ENCODE measurements around the gene GAS2L2. TPM values are rescaled to one million over a fixed set of nuclear protein-coding genes. Genes with fewer than 3 reads are reported as not detected.

Gene GAS2L2
- total RNA-seq, 1 experiment from 2014 or later: 0.15 TPM

DNA sequence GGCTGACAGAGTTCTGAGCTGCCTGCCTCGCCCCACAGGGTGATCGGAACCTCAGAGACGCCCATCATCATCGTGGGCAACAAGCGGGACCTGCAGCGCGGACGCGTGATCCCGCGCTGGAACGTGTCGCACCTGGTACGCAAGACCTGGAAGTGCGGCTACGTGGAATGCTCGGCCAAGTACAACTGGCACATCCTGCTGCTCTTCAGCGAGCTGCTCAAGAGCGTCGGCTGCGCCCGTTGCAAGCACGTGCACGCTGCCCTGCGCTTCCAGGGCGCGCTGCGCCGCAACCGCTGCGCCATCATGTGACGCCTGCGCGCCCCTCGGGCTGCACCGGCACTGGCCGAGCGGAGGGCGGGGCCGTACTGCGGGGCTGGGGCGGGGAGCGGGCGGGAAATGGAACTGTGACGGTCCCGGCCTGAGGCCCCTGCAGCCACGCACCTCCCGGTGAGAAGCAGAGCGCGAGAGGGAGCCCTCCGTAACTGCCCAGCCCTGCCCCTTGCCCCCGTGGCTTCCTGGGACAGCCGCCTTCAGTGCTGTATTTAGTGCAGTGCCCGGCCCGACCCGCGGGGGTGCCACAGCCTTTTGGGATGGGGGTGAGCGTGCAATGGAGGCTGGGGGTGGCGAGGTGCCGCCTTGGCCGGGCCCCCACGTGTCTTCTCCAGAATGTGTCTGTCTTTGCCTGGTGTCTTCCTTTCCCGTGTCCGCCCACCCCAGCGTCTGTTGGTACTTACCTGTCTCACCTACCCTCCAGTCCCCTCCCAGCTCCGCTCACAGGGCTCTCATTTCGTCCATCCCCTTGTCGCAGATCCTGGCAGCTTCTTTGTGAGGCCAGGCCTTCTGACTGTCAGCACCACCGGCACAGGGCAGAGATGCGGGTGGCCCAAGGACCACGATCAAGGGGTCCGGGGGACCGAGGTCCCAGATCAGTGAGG is 11.8 kb downstream of the GAS2L2 start (continued):
- TF ChIP-seq, protein P1, sequence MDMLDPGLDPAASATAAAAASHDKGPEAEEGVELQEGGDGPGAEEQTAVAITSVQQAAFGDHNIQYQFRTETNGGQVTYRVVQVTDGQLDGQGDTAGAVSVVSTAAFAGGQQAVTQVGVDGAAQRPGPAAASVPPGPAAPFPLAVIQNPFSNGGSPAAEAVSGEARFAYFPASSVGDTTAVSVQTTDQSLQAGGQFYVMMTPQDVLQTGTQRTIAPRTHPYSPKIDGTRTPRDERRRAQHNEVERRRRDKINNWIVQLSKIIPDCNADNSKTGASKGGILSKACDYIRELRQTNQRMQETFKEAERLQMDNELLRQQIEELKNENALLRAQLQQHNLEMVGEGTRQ (CRISPR knock-in tag; IDR thresholded peaks at IDR 0.05): peak; percentile 94
- TF ChIP-seq CBFB (CRISPR knock-in tag; IDR thresholded peaks at IDR 0.05; ENCODE audit: low read depth) (peak; percentile 97), EMX1 (CRISPR knock-in tag; IDR thresholded peaks at IDR 0.05) (no peak), ESRRA (CRISPR knock-in tag; IDR thresholded peaks at IDR 0.05; ENCODE audit: borderline replicate concordance) (peak; percentile 97), GABPB1 (CRISPR knock-in tag; IDR thresholded peaks at IDR 0.05) (no peak), ELF4 (CRISPR knock-in tag; IDR thresholded peaks at IDR 0.05; ENCODE audit: low read depth) (peak; percentile 68; the same call in 1 of the 2 replicates), STAT6 (CRISPR knock-in tag; conservative IDR thresholded peaks at IDR 0.05; ENCODE audit: low read depth) (peak; percentile 83; the same call in 1 of the 2 replicates), FOXP4 (CRISPR knock-in tag; IDR thresholded peaks at IDR 0.05) (peak; percentile 98), TCF7 (CRISPR knock-in tag; IDR thresholded peaks at IDR 0.05; ENCODE audit: low read depth) (peak; percentile 96), HMGA2 (CRISPR knock-in tag; IDR thresholded peaks at IDR 0.05) (no peak), CDX4 (CRISPR knock-in tag; IDR thresholded peaks at IDR 0.05; ENCODE audit: borderline replicate concordance) (no peak), MYBL2 (CRISPR knock-in tag; IDR thresholded peaks at IDR 0.05) (peak; percentile 98), E2F5 (CRISPR knock-in tag; IDR thresholded peaks at IDR 0.05) (peak; percentile 96), ATF3 (CRISPR knock-in tag; conservative IDR thresholded peaks at IDR 0.05) (peak; percentile 73), IRF1 (CRISPR knock-in tag; IDR thresholded peaks at IDR 0.05) (peak; percentile 94; the same call in 1 of the 2 replicates), NR2C2 (CRISPR knock-in tag; IDR thresholded peaks at IDR 0.05) (peak; percentile 77), FOXK1 (CRISPR knock-in tag; IDR thresholded peaks at IDR 0.05) (peak; percentile 98), SMAD3 (CRISPR knock-in tag; IDR thresholded peaks at IDR 0.05; ENCODE audit: borderline replicate concordance) (peak; percentile 97), RORB (CRISPR knock-in tag; IDR thresholded peaks at IDR 0.05) (no peak)
- TF ChIP-seq, protein P2, sequence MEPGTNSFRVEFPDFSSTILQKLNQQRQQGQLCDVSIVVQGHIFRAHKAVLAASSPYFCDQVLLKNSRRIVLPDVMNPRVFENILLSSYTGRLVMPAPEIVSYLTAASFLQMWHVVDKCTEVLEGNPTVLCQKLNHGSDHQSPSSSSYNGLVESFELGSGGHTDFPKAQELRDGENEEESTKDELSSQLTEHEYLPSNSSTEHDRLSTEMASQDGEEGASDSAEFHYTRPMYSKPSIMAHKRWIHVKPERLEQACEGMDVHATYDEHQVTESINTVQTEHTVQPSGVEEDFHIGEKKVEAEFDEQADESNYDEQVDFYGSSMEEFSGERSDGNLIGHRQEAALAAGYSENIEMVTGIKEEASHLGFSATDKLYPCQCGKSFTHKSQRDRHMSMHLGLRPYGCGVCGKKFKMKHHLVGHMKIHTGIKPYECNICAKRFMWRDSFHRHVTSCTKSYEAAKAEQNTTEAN (CRISPR knock-in tag; IDR thresholded peaks at IDR 0.05): peak; percentile 98
- TF ChIP-seq, protein P3, sequence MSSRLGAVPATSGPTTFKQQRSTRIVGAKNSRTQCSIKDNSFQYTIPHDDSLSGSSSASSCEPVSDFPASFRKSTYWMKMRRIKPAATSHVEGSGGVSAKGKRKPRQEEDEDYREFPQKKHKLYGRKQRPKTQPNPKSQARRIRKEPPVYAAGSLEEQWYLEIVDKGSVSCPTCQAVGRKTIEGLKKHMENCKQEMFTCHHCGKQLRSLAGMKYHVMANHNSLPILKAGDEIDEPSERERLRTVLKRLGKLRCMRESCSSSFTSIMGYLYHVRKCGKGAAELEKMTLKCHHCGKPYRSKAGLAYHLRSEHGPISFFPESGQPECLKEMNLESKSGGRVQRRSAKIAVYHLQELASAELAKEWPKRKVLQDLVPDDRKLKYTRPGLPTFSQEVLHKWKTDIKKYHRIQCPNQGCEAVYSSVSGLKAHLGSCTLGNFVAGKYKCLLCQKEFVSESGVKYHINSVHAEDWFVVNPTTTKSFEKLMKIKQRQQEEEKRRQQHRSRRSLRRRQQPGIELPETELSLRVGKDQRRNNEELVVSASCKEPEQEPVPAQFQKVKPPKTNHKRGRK (CRISPR knock-in tag; IDR thresholded peaks at IDR 0.05; ENCODE audit: borderline replicate concordance): 0 out of 2 replicates have a peak, but pooled peaks have one; percentile 68
- TF ChIP-seq, protein P4, sequence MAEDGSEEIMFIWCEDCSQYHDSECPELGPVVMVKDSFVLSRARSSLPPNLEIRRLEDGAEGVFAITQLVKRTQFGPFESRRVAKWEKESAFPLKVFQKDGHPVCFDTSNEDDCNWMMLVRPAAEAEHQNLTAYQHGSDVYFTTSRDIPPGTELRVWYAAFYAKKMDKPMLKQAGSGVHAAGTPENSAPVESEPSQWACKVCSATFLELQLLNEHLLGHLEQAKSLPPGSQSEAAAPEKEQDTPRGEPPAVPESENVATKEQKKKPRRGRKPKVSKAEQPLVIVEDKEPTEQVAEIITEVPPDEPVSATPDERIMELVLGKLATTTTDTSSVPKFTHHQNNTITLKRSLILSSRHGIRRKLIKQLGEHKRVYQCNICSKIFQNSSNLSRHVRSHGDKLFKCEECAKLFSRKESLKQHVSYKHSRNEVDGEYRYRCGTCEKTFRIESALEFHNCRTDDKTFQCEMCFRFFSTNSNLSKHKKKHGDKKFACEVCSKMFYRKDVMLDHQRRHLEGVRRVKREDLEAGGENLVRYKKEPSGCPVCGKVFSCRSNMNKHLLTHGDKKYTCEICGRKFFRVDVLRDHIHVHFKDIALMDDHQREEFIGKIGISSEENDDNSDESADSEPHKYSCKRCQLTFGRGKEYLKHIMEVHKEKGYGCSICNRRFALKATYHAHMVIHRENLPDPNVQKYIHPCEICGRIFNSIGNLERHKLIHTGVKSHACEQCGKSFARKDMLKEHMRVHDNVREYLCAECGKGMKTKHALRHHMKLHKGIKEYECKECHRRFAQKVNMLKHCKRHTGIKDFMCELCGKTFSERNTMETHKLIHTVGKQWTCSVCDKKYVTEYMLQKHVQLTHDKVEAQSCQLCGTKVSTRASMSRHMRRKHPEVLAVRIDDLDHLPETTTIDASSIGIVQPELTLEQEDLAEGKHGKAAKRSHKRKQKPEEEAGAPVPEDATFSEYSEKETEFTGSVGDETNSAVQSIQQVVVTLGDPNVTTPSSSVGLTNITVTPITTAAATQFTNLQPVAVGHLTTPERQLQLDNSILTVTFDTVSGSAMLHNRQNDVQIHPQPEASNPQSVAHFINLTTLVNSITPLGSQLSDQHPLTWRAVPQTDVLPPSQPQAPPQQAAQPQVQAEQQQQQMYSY (CRISPR knock-in tag; IDR thresholded peaks at IDR 0.05): 0 out of 2 replicates have a peak, but pooled peaks have one; percentile 56
